K562 (cell line): Measurements from ENCODE around the gene POLR2A.

Source experiments
- BDP1 ChIP-seq: IDR thresholded peaks from 3 replicates; pipeline ENCODE4 v1.6.1; 2011; ENCODE audit not compliant: insufficient read length, insufficient read depth
- CBX1 ChIP-seq: sonication (generic); IDR thresholded peaks from 2 replicates; pipeline ENCODE4 v1.6.1; 2016; ENCODE audit warnings: antibody characterized with exemption, low read depth, mild to moderate bottlenecking
- E2F6 ChIP-seq, 2 experiments: IDR thresholded peaks; 2 replicates each; pipeline ENCODE4 v1.6.1; 2011; ENCODE audit warnings: borderline replicate concordance in 1 of 2, control low read depth in 1 of 2, low read depth in 1 of 2, low read length in 1 of 2, mild to moderate bottlenecking in 1 of 2, mixed read lengths in 1 of 2, moderate library complexity in 1 of 2; ENCODE audit not compliant: insufficient read depth in 1 of 2, insufficient read length in 1 of 2, poor library complexity in 1 of 2, severe bottlenecking in 1 of 2; ENCODE audit errors: extremely low read depth in 1 of 2
- ELK1 ChIP-seq: sonication (generic); formaldehyde crosslinking; IDR thresholded peaks from 2 replicates; pipeline ENCODE4 v1.8.1; 2022; ENCODE audit warnings: missing genetic modification reagents
- JUND ChIP-seq, 2 experiments: IDR thresholded peaks; 2 replicates in 1 of 2; 3 replicates in 1 of 2; pipeline ENCODE4 v1.6.1; 2011; ENCODE audit warnings: borderline replicate concordance in 2 of 2, low read depth in 2 of 2, low read length in 2 of 2, improper control_type of control experiment in 1 of 2, missing biosample characterization in 1 of 2, missing genetic modification characterization in 1 of 2, missing genetic modification reagents in 1 of 2
- MLX ChIP-seq, 2 experiments: fragments of 450-650 bp in 1 of 2; sonication (generic) in 1 of 2; formaldehyde crosslinking; conservative IDR thresholded peaks; 2 replicates each; pipeline versions ENCODE4 v1.4.0 to v1.8.1; 2020 to 2022; ENCODE audit warnings: mild to moderate bottlenecking in 1 of 2, missing genetic modification reagents in 1 of 2
- NRF1 ChIP-seq, 2 experiments: fragments of 450-650 bp; IDR thresholded peaks in 1 of 2; conservative IDR thresholded peaks in 1 of 2; 2 replicates each; pipeline ENCODE4 v1.6.1; 2014; ENCODE audit warnings: mild to moderate bottlenecking in 2 of 2
- POLR2AphosphoS5 ChIP-seq: IDR thresholded peaks from 2 replicates; pipeline ENCODE4 v1.6.1; 2011; ENCODE audit warnings: mild to moderate bottlenecking, low read depth, low read length, moderate library complexity; ENCODE audit not compliant: control insufficient read depth, insufficient read depth
- RBM22 ChIP-seq: fragments of 200-400 bp; formaldehyde crosslinking; IDR thresholded peaks from 2 replicates; pipeline ENCODE4 v1.6.1; 2018; ENCODE audit warnings: low read length, low read depth; ENCODE audit not compliant: poor library complexity, severe bottlenecking
- ZBTB43 ChIP-seq: sonication (generic); formaldehyde crosslinking; IDR thresholded peaks from 2 replicates; pipeline ENCODE4 v1.8.0; 2023; ENCODE audit warnings: mild to moderate bottlenecking, missing genetic modification reagents
- ZNF232 ChIP-seq: sonication (generic); formaldehyde crosslinking; IDR thresholded peaks from 2 replicates; pipeline ENCODE4 v1.8.0; 2022; ENCODE audit warnings: mild to moderate bottlenecking, missing genetic modification reagents
- ZNF347 ChIP-seq: fragments of 450-650 bp; formaldehyde crosslinking; IDR thresholded peaks from 2 replicates; pipeline ENCODE4 v1.4.0; 2020; ENCODE audit warnings: low read depth, mild to moderate bottlenecking, moderate library complexity
- TF ChIP-seq, protein P1 (sequence below): fragments of 250-450 bp; sonication (Bioruptor Pico); IDR thresholded peaks from 2 replicates; pipeline ENCODE4 v1.5.1; 2021; ENCODE audit warnings: mild to moderate bottlenecking

- TF ChIP-seq JUND (IDR thresholded peaks at IDR 0.05; ENCODE audit: borderline replicate concordance, low read depth, low read length) (no peak), JUND (tag; IDR thresholded peaks at IDR 0.05; ENCODE audit: borderline replicate concordance, low read depth, low read length) (no peak), MLX (CRISPR knock-in tag; conservative IDR thresholded peaks at IDR 0.05) (no peak), BDP1 (no peak), ZBTB43 (no peak), ZNF347 (CRISPR knock-in tag) (no peak), CBX1 (no peak), ELK1 (no peak), NRF1 (conservative IDR thresholded peaks at IDR 0.05 in 1 of 2, IDR thresholded peaks at IDR 0.05 in 1 of 2) (peak in 1 of 2 experiments; percentile 27; a peak in 2 of 4 replicates), POLR2AphosphoS5 (no peak), RBM22 (no peak), E2F6 (IDR thresholded peaks at IDR 0.05; ENCODE audit: borderline replicate concordance in 1 of 2, extremely low read depth in 1 of 2, insufficient read depth in 1 of 2, insufficient read length in 1 of 2, low read depth in 1 of 2, low read length in 1 of 2, poor library complexity in 1 of 2, severe bottlenecking in 1 of 2) (no peak), ZNF232 (CRISPR knock-in tag) (no peak)
- TF ChIP-seq, protein P1, sequence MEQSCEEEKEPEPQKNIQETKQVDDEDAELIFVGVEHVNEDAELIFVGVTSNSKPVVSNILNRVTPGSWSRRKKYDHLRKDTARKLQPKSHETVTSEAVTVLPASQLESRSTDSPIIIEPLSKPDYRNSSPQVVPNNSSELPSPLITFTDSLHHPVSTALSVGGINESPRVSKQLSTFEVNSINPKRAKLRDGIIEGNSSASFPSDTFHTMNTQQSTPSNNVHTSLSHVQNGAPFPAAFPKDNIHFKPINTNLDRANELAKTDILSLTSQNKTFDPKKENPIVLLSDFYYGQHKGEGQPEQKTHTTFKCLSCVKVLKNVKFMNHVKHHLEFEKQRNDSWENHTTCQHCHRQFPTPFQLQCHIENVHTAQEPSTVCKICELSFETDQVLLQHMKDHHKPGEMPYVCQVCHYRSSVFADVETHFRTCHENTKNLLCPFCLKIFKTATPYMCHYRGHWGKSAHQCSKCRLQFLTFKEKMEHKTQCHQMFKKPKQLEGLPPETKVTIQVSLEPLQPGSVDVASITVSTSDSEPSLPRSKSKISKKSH (CRISPR knock-in tag), result no peak
Measured at GRCh38 chr17:7480089-7480384, 4.1 kb upstream of the POLR2A start.
